Ureter (tissue), 1 donor: Measurements from ENCODE around the gene EP300. TPM values are rescaled to one million over a fixed set of nuclear protein-coding genes. Genes with fewer than 3 reads are reported as not detected.

Source experiments
- DNase-seq: peaks from one replicate; pipeline ENCODE4 v3.0.0-alpha.2; 2020; ENCODE audit warnings: low spot score
- total RNA-seq: library from RNA; stranded (reverse); gene quantifications from one replicate; pipeline ENCODE4 v1.2.4, GENCODE V29; 2023
- donor health status: DM: yes; HTN: yes; CAD: no.

EP300 gene
- total RNA-seq, 1 donor from 2014 or later, result 119 TPM

GRCh38 chr22:41204992-41205900, 112.9 kb downstream of the EP300 start, which contains the start of gene L3MBTL2:
Gene L3MBTL2, plus strand, starts transcription at chr22:41205312. Its CDS starts 51 bp downstream, at chr22:41205363.
- peak; percentile 97 for DNase-seq

GRCh38 chr22:41206719-41207118, 114.3 kb downstream of the EP300 start:
- DNase-seq, result no peak

- DNase-seq, result no peak
These were observed 123.0 kb downstream of the EP300 start for GRCh38 chr22:41215409-41215808.

- DNase-seq, result no peak
These were observed 123.5 kb downstream of the EP300 start for GRCh38 chr22:41215926-41216325.

GRCh38 chr22:41216984-41217383, 124.6 kb downstream of the EP300 start:
- no peak for DNase-seq

- DNase-seq, result peak; percentile 64
These were observed 125.3 kb downstream of the EP300 start for GRCh38 chr22:41217553-41218157.

GRCh38 chr22:41222846-41223507, 130.6 kb downstream of the EP300 start:
- DNase-seq, result no peak

GRCh38 chr22:41223535-41223934, 131.1 kb downstream of the EP300 start:
- DNase-seq, result no peak

- DNase-seq, result no peak
These were observed 134.6 kb downstream of the EP300 start for GRCh38 chr22:41226723-41227655.

GRCh38 chr22:41229215-41229614, 136.8 kb downstream of the EP300 start:
- no peak for DNase-seq

Other genes starting within 250 kb of the EP300 start
- gene ST13, start 236.0 kb upstream of the EP300 start, total RNA-seq, result 216 TPM
- 26.8 TPM for gene XPNPEP3, start 235.4 kb upstream of the EP300 start, total RNA-seq
- not detected for gene DNAJB7, start 230.5 kb upstream of the EP300 start, total RNA-seq
- gene RBX1, start 141.2 kb upstream of the EP300 start, total RNA-seq, result 51.7 TPM
- gene L3MBTL2, start 112.7 kb downstream of the EP300 start, total RNA-seq, result 37.9 TPM
- 8.9 TPM for gene CHADL, start 148.3 kb downstream of the EP300 start, total RNA-seq
- 59.7 TPM for gene RANGAP1, start 193.6 kb downstream of the EP300 start, total RNA-seq
- 65.9 TPM for gene ZC3H7B, start 208.9 kb downstream of the EP300 start, total RNA-seq